NCI-H1436 (cell line): ENCODE results near the gene KRTAP5-5.
"Not testable (repeated sequence)": the region's sequence is repeated elsewhere in the genome, so short reads cannot be mapped to it uniquely, and the experiment has no call there.

ENCODE experiments used
- DNase-seq: peaks from one replicate; lab custom pipeline; 2025; lab: John Stamatoyannopoulos, UW

The KRTAP5-5 gene

DNA sequence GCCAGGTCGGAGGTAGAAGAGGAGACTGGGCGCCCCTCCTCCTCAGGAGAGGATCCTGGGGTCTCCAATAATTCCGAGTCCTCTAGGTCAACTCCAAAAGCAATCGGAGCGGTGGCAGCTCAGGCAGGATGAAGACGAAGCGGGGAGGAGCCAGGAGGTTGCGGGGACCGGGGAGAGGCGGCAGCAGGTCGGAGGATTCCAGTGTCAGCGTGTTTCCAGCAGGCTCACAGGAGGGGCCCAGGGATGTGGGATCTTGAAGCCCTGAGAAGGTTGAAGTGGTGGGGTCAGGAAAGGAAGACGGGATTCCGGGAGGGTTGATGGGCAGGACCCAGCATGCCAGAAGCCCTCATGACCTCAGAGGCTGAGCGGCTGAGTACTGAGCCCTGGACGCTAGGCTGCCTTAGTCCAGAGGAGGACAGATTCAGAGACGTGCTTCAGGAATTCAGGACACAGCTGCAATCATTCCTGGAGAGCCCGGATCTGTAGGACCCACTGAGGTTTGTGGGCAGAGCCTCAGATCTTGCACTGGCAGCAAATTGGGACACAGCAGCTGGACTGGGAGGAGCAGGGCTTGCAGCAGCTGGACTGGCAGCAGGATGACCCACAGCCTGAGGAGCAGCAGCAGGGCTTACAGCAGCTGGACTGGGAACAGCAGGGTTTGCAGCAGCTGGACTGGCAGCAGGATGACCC lies 22.3 kb upstream of the KRTAP5-5 start:
- not testable (repeated sequence) for DNase-seq

DNA sequence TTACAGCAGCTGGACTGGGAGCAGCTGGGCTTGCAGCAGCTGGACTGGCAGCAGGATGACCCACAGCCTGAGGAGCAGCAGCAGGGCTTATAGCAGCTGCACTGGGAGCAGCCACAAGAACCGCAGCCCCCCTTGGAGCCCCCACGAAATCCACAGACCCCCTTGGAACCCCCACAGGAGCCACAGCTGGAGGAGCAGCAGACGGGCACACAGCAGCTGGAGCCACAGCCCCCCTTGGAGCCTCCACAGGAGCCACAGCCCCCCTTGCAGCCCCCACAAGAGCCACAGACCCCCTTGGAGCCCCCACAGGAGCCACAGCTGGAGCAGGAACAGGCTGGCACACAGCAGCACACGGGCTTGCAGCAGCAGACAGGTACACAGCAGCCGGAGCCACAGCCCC lies 21.7 kb upstream of the KRTAP5-5 start:
- DNase-seq = not testable (repeated sequence)

DNA sequence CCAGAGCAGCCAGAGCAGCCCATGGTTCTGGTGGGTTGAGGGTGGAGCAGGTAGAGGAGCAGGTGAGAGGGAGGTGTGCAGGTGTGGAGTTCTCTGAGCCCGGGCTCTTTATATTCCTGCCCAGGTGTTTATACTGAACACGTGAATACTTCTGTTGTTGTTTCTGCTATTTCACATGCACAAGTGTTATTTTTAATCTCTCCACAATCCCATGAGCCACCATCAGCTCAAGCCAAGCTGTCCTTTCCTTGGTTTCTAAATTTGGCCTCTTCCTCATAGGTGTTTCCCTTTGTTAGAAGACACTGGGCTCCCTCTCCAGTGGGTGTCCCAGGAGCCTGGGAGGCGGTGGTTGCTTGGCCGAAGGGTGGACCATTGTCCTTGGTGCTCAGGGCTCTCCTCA lies 21.2 kb upstream of the KRTAP5-5 start, which contains the start of gene KRTAP5-3:
TSS of gene KRTAP5-3 (minus strand) at position 101 of the 400 bp plus-strand sequence. CDS start at position 23, 78 bp downstream.
- DNase-seq = no peak

DNA sequence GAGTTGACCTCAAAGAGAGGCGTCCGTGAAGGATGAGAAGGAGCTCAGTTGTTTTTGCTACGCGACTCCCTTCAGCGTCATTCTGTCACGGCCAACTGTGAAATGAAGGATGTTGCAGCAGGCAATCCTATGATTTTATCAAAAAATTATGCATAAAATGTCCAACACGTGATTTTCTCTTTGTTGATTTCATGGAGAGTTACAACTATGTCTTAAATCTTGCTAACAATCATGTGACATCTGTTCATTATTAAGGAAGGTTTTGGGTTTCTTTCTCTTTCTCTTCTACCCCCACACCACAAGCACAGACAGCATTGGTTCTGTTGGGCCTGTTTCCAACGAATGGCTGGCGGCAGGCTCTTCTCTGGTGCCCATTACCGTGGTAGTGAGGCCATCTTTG lies 11.3 kb upstream of the KRTAP5-5 start:
- DNase-seq = no peak

DNA sequence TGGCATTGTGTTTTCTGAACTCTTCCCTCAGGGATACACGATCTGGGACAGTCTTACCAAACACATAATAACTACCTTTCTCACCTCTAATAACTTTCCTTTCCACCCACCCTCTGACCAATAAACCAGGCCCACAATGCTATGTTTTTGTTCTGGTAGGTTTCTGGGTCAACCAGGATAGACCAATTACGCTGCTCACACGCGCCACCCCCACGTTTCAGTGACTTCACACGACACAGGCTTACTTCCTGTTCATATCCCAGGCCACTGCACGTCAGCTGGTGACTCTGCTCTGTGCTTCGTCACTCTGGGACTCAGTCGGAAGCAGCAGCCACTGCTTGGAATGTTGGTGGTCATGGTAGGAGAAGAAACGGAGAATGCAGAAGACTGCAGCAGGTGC lies 10.1 kb upstream of the KRTAP5-5 start:
- DNase-seq = no peak

DNA sequence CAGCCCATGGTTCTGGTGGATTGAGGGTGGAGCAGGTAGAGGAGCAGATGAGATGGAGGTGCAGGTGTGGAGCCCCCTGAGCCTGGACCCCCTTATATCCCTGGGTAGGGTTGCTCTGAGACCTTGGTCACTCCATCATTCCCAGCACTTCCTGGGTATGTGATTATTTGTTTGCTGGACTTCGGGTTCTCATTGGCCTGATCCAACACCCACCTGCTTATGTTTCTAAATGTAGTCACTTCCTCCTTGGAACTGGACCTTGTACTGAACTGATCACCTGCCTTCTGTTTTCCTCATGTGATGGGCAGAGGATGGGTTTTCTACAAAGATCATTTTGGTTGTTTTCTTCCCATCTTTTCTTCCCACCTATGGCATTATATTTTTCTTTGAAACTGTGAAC lies 7.5 kb upstream of the KRTAP5-5 start, which contains the start of gene KRTAP5-4:
TSS of gene KRTAP5-4 (minus strand) at position 53 of the 400 bp plus-strand sequence. CDS start at position 8, 45 bp downstream.
- no peak for DNase-seq

DNA sequence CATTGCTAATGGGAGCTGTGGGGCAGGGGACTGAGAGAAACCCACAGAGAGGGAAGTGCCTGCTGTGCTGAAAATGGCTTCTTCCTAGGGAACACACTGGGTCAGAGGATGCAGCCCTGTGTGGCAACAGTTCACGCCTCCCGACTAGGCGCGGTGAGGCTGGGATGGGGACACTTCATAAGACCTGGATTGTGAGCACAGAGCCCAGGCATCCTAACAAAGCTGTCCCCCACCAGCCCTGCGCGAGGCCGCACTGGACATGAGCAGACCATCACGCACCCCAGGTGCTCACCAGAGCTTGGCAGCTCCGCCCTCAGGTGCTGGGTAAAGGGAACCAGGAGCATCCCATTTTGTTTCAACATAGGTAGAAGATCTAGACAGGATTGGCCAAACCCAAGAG lies 5.9 kb upstream of the KRTAP5-5 start:
- DNase-seq = no peak

DNA sequence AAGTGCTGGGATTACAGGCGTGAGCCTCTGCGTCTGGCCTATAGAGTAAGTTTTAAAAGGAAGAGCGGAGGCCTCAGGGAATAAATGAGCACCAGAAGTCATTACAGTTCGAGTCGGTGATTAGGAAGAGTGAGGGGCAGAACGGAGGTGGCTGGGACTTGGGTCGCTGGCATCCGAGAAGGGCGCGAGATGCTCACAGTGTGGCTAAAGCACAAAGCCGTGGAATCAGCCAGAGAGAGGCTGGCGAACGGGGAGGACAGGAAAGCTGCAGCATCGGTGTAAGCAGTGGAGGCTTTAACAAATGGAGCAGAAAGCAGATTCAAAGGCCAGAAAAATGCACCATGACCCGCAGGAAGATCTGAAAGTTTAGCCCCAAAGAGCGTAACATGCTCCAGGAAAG lies 5.0 kb upstream of the KRTAP5-5 start:
- no peak for DNase-seq

DNA sequence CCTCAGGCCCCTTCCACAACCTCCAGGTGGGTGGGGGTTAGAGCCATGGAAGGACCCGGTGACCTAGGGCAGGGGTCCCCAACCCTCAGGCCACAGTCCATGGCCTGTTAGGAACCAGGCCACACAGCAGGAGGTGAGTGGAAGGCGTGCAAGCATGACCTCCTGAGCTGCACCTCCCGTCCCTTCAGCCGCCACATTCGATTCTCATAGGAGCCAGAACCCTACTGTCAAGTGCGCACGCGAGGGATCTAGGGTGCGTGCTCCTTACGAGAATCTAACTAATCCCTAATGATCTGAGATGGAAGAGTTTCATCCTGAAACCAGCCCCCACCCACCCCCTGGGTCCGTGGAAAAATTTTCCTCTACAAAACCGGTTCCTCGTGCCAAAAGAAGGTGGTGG lies 4.0 kb upstream of the KRTAP5-5 start:
- no peak for DNase-seq

DNA sequence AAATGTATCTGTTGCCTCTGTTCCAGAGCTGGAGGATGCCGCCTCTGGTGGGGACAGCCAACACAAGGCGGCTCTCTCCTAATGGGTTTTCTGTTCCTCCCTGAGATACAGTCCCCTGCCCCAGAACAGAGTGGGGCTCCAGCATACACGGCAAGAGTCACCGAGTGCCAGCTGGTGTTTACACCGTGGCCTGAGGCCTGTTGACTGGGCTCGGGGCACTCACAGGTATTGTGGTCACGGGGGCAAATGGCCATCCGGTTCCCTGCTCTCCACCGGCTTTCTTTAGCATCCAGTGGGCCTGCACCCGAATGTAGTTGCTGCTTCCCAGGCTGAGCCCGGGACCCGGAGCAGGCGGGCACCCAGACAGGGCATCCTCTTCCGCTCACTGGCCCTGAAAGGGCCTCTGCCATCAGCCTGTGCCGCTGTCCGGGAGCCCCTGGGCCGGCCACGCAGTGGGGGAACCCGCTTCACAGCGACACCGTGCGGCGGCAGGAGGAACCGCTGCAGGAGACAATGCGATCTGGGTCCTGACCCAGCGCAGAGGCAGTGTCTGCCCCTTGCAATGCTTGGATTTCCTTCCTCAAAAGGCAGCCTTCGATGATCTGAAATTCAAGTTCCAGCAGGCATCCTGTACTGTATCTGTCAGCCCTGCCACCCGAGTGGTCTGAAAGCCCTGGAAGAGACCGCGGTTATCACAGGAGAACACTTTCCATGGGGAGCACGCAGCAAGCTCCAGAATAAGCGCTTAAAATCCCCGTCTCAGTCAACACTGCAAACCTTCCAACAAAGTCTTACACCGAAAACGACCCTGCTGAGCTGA lies 859 bp upstream of the KRTAP5-5 start:
- DNase-seq = no peak

DNA sequence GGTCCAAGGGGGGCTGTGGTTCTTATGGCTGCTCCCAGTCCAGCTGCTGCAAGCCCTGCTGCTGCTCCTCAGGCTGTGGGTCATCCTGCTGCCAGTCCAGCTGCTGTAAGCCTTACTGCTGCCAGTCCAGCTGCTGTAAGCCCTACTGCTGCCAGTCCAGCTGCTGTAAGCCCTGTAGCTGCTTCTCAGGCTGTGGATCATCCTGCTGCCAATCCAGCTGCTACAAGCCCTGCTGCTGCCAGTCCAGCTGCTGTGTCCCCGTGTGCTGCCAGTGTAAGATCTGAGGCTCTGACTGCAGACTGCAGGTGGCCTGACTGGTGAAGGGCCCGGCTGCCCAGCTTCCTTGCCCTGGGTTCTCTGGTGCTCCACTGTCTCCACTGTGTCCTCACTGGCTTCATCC lies 696 bp downstream of the KRTAP5-5 start:
- DNase-seq = no peak

DNA sequence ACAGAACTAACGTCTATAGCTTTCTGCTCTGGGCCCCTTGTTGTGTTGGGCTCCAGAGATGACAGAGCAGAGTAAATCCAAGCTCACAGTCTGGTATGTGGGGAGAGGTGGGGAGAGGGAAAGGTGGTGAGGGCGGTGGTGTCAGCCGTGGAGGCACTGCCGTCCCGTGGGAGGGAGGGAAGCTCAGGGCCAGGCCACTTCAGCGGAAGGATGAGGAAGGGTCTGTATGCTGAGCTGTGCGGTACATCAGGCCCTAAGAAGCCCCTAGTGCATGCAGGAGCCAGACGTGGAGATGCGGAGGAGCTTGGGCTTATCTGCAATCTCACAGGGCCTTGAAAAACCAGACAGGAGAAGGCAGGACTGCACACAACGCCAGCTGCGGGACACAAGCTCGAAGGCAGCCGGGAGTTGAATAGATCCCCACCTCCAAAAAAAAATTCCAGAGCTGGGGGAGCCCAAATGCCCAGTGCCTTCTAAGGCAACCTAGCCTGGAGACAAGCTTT lies 1.5 kb downstream of the KRTAP5-5 start:
- no peak for DNase-seq

DNA sequence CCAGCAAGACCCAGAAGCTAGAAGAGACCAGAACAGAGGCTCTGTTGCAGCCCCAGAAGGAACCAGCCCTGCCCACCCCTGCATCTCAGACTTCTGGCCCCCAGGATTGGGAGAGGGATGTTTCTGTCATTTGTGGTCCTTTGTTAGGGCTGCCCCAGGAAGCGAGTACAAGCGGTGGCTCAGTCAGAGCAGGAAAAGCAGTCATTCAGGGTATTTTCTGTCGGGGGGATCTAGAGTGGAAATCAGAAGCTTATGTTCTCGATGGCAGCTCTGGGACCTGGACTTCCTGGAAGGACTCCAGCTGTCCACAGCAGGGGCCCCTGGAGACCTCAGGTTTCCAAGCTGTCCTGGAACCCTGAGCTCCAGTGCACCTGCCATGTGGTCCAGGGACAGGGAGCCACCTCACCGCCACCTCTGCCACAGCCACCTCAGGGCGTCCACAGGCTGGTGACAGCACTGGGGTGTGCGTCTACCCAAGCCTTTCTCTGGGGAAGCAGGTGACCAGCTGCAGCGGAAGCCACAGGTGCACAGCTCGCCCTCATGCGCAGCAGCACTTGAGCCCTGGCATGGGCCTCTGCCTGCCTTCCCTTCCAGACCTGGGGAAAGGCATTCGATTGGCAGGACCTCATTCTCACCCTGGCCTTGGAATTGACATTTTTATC lies 2.6 kb downstream of the KRTAP5-5 start:
- no peak for DNase-seq

DNA sequence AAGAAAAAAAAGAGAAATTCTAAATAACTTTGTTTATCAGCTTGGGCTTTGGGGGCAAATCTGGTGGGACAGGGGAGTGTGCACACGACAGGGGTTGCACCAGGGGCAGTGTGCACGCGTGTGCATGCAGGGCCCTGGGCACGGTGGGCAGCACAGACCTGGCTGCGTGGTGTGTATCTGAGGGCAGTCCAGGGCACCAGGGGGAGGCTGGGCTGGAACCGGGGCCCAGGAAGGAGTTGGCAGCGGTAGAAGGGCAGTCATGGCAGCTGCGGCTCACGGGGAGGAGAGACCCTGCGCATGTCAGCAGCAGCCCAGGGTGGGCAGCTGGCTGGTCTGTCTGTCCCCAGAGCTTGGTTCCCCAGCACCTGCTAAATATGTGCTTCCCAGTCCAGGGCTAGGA lies 4.3 kb downstream of the KRTAP5-5 start:
- no peak for DNase-seq

DNA sequence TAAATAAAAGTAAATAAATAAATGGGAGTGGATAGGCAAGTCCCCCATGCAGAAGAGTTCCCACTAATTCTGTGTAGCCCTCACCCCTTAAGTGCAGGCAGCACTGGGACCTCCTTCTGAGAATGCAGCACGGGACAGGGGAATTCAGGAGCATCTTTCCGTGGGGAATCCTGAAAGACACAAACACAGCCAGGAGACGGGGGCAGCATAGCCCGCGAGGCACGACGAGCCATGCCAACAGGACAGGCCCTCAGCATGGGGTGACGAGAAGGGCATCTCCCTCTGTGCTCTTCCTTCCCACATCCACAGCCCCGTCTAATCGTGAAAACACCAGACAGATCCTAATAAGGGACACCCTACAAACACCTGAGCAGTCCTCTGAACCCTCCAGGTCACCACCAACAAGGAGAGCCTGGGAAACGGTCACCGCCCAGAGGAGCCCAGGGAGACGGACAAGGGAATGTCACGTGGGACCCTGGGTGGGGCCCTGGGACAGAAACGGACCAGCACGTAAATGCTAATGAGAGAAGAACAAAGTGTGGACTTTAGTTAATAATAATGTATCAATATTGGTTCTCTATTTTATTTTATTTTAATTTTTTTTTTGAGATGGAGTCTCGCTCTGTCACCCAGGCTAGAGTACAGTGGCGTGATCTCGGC lies 6.8 kb downstream of the KRTAP5-5 start:
- DNase-seq = no peak

DNA sequence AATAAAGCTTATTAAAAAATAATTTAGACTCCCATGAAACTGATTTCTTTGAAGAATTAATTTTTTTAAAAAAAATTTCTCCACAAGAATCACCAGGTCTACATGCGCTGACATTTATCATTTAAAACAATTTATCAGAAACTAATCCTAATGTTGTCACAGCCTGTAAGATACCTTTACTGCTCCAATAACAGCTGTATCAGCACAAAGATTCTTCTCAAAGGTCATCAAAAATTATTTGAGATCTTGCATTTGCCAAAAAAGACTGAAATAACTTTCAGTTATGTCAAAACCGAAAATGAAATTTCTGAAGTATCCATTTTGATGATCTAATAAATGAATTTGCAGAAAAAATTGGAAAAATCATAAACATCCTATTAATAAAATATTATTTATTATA lies 8.1 kb downstream of the KRTAP5-5 start:
- DNase-seq = no peak

DNA sequence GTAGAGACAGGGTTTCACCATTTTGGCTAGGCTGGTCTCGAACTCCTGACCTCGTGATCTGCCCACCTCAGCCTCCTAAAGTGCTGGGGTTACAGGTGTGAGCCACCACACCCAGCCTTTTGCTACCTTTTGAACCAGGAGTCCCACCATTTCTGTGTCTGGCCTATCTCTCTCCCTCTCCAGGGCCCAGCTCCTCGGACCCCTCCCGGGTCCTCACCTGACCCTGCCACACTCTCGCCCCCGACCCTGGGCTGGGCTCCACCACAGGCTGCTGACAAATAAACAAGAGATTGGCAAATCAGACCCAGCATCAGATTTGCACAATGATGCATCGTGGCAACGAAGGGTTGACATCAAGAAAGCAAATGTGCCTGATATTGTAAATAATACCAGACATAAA lies 8.8 kb downstream of the KRTAP5-5 start:
- DNase-seq = no peak

DNA sequence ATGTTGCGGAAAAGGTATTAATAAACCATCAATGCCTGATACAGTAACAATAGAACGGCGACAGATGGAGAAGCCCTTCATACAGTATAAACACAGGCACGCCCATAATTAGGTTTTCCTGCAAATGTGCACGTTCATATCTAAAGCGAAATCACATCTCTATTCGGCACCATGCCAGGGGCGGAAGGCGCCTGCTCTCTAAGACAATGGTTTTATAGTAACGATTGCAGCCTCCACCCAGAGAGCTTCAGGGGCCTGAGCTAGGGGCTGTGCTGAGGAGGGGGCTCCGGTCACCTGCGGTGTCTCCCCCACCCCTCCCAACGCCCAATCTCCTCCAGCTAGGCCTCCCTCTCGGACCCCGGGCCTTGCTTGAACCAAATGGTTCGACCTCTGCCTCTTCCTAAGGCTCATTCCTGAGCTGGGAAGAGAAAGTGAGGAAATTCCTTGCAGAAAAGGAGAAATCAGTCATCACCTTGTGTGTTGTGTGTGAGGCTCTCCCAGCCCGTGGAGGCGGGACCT lies 9.6 kb downstream of the KRTAP5-5 start:
- DNase-seq = peak; percentile 84

DNA sequence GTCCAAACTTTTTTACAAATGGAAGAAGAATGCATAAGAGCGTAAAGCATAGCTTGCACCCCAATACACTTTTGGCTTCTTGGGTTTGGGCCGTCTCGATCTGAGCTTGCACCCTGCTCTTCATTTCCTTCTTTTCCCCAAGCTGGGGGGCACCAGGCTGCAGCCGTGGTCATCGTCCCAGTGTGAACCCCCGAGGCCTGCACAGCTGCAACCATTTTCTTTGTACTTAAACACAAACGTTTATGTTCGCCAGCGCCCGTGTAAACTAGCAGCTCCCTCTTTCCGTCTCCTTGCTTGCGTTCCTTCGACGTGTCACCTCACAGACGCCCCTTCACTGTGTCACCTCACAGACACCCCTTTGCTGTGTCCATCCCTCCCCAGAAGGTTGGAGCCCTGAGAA lies 10.1 kb downstream of the KRTAP5-5 start:
- DNase-seq = no peak

DNA sequence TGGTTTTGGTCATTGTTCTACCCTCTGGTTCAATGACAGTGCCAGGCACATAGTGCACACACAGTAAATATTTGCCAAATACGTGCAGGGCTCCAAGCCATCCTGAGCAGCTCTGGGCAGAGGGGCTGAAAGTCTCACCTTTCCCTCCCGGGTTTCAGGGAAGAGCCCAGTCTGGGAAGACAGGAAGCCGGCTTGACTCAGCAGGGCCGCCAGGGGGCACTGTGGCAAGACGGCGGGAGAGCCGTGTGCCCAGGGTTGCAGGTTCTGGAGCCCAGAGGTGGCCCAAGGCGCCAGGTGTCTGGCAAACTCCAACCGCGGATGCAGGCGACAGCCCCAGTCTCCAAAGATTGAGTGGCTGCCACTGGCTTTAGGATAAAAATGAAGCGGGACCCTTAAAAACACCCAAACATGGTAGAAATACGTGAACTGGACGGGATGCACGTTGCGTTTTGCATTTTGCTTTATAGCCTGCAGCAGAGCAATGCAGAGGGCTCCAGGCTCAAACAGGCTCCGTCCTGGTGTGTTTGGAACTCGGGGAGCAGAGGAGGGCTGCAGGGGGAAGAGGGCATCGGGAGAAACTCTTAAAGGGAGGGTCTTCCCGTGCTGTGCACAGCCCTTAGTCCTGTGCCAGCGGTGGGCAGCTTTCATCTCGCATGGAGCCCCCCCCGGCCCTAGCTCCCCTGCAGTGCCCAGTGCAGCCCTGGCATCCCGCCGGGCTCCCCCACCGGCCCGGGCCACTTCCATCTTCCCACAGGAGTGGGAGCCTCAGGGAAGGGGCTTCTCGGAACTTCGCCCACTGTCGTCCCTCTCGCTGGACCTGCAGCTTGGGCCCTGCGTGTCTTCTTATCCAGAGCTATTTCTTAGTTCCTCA lies 10.7 kb downstream of the KRTAP5-5 start:
- DNase-seq = peak; percentile 60

DNA sequence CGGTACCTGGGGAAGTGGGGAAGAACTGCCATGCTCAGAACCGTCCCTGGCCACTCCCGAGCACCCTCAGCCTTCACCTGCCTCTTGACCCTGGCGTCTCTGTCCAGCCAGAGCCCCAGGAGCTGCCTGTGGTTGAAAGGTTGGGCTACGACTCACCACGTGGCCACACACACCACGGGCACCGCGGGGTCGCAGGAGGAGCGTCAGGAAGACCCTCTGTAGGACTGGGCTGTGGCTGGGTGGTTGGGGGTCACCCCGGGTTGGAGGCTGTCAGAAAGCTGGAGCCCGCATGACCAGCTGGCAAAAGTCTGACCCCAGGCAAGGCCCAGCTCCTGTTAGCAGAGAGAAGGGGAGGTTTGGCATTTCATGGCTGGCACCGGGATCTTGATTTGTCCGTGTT lies 11.5 kb downstream of the KRTAP5-5 start:
- no peak for DNase-seq
